BJ (cell line): ENCODE data around the gene MAP4. TPM values are rescaled to one million over a fixed set of nuclear protein-coding genes. Genes with fewer than 3 reads are reported as not detected.

Source experiments
- CTCF ChIA-PET: fragments of 350-600 bp; formaldehyde crosslinking; extraction: SDS; loops from one replicate; lab custom pipeline; 2021; ENCODE audit warnings: antibody characterized with exemption, inconsistent platforms; lab: Yijun Ruan, JAX
- POLR2A ChIA-PET: fragments of 300-600 bp; sonication (Branson Sonifier 250); formaldehyde crosslinking; extraction: SDS; loops from one replicate; lab custom pipeline; 2021; ENCODE audit warnings: antibody characterized with exemption; lab: Charles Lee
- DNase-seq: peaks from one replicate; pipeline ENCODE4 v3.0.0-alpha.2; 2011; ENCODE audit warnings: low read depth
- H3K27me3 ChIP-seq: 2 replicates; pipeline ENCODE4 v1.6.0; 2011; ENCODE audit warnings: low read length; ENCODE audit not compliant: control insufficient read depth, insufficient read depth
- H3K36me3 ChIP-seq: 2 replicates; pipeline ENCODE4 v1.5.1; 2011; ENCODE audit warnings: low read length; ENCODE audit not compliant: control insufficient read depth, insufficient read depth
- H3K4me3 ChIP-seq: 2 replicates; pipeline ENCODE4 v1.5.1; 2011; ENCODE audit warnings: low read depth, mild to moderate bottlenecking, control low read depth, low read length
- polyA plus RNA-seq: library from polyadenylated mRNA; depleted of rRNA; stranded (reverse); fragments of >200 nt; gene quantifications from 2 replicates; pipeline ENCODE4 v1.2.3, GENCODE V29; 2011
- TF ChIP-seq, protein P1 (sequence below): IDR thresholded peaks from 2 replicates; pipeline ENCODE4 v1.5.1; 2011; ENCODE audit warnings: low read depth, mild to moderate bottlenecking, control low read depth, inconsistent platforms, low read length, moderate library complexity; ENCODE audit not compliant: insufficient read depth

The MAP4 gene
- polyA plus RNA-seq, 1 experiment: 247 TPM

DNA sequence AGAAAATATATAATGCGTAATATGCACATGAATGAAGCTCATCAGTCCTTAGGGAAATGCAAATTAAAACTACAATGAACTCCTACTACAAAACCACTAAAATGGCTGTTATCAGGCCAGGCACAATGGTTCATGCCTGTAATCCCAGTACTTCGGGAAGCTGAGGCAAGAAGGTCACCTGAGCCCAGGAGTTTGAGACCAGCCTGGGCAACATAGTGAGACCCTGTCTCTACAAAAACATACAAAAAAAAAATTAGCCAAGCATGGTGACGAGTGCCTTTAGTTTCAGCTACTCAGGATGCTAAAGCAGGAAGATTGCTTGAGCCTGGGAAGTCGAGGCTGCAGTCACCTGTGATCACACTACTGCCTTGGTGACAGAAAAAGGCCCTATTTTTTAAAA, 85.2 kb downstream of the MAP4 start:
- ChIA-PET CTCF (interaction anchor here (0.7 kb wide), 1 partner anchor 28 kb away, joined by 3 read pairs; no protein-coding TSS in a partner anchor), POLR2A (no interaction called here)
- TF ChIP-seq, protein P1, sequence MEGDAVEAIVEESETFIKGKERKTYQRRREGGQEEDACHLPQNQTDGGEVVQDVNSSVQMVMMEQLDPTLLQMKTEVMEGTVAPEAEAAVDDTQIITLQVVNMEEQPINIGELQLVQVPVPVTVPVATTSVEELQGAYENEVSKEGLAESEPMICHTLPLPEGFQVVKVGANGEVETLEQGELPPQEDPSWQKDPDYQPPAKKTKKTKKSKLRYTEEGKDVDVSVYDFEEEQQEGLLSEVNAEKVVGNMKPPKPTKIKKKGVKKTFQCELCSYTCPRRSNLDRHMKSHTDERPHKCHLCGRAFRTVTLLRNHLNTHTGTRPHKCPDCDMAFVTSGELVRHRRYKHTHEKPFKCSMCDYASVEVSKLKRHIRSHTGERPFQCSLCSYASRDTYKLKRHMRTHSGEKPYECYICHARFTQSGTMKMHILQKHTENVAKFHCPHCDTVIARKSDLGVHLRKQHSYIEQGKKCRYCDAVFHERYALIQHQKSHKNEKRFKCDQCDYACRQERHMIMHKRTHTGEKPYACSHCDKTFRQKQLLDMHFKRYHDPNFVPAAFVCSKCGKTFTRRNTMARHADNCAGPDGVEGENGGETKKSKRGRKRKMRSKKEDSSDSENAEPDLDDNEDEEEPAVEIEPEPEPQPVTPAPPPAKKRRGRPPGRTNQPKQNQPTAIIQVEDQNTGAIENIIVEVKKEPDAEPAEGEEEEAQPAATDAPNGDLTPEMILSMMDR: no peak
- H3K4me3 ChIP-seq: no peak overlapping the region
- no peaks in the 10 kb centered on the region for H3K27me3 ChIP-seq
- DNase-seq: no peak
- H3K36me3 ChIP-seq: peaks cover 4% of the 10 kb centered on the region

DNA sequence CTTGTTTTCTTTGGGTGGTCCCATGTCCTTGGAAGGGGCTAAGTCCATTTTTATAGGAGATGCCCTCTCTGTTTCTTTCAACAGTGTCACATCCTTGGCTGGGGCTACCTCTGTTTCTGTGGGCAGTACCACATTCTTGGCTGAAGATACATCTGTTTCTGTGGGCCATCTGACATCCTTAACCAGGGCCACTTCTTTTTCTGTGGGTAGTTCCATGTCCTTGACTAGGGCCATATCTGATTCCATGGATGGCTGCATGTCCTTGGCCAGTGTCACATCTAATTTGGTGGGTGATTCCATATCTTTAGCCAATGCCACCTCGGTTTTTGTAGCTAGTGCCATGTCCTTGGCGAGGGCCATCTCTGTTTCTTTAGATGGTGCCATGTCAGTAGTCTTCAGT, 99.5 kb downstream of the MAP4 start:
- no peak for DNase-seq
- TF ChIP-seq, protein P1: no peak
- Histone ChIP-seq H3K4me3 (no peak overlapping the region), H3K36me3 (peaks cover 22% of the 10 kb centered on the region), H3K27me3 (no peaks in the 10 kb centered on the region)
- CTCF ChIA-PET: no interaction called here
- POLR2A ChIA-PET: no interaction called here

DNA sequence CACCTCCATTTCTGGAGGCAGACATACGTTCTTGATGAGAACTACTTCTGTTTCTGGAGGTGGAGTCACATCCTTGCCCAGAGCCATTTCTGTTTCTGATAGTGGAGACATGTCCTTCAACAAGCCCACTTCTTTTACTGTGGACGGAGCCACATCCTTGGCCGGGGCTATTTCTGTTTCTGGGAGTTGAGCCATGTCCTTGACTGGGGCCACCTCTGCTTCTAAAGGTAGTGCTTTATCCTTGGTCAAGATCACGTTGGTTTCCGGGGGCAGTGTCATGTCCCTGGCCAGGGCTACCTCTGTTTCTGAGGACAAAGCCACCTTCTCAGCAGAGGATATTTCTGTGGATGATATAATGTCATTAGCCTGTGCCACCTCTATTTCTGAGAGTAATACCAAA, 100.0 kb downstream of the MAP4 start:
- ChIA-PET POLR2A (no interaction called here), CTCF (no interaction called here)
- TF ChIP-seq, protein P1: no peak
- Histone ChIP-seq H3K27me3 (no peaks in the 10 kb centered on the region), H3K4me3 (no peak overlapping the region), H3K36me3 (peaks cover 22% of the 10 kb centered on the region)
- no peak for DNase-seq

DNA sequence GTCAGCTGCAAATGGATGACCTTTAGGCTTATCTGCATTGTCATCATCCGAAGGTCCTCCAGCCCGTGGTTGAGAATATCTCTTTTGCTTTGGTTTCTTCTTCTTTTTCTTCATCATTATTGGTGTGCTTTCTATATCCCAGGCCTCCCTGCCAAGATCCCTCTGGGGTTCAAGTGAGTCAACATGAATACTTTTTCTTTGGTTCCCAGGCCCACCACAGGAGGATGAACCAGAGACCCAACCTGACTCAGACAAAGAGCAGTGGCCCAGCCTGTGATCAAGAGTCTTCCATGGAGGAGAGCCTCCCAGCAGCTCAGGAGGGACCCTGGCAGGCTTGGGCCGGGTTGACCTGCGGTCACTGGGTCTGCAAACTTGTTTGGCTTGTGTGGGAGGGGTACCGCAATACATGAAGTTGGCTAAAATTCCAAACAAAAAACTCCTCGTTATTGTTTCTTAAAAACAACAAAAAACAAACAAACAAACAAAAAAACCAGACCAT, 104.2 kb downstream of the MAP4 start:
- no peak for DNase-seq
- H3K27me3 ChIP-seq: no peaks in the 10 kb centered on the region
- TF ChIP-seq, protein P1: no peak
- POLR2A ChIA-PET: no interaction called here
- peaks cover 25% of the 10 kb centered on the region for H3K36me3 ChIP-seq
- no peak overlapping the region for H3K4me3 ChIP-seq
- CTCF ChIA-PET: no interaction called here

DNA sequence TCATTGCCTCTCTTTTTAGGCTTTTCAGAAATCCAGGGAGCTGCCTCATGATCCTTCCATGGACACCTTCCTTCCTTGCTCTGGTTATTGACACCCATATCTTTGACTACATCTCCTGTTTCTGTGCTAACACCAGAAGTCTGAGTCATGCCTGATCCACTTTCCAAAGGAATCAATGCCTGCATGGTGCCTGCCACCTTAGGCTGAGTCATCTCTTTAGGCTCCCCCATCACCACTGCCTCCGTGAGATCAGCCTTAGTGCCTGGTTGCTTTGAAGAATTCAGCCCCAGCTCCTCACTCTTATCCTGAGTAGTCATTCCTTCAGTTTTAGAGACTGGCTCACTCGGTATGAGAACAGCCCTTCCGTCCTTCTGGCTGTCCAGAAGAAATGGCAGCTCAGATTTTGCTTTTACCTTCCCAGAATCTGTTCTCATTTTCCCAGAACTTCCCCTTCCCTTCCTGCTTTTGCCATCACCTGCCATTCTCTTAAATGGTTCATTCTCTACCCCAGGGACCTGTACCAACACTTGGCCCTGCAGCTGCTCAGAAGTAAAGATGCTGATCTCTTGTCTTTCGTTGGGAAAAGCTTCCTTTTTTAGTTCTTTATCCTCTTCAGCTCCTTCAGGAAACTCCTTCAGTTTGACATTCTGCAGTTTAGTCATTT, 105.3 kb downstream of the MAP4 start:
- peak; percentile 38 for DNase-seq
- TF ChIP-seq, protein P1: no peak
- no peaks in the 10 kb centered on the region for H3K27me3 ChIP-seq
- CTCF ChIA-PET: interaction anchor here (1.2 kb wide), 1 partner anchor 10 kb away, joined by 3 read pairs; no protein-coding TSS in a partner anchor
- H3K36me3 ChIP-seq: peaks cover 16% of the 10 kb centered on the region
- no peak overlapping the region for H3K4me3 ChIP-seq
- POLR2A ChIA-PET: no interaction called here
